GM21515 (cell line): Measurements from ENCODE around the gene ZBTB32.
A peak's percentile ranks its signal among the peaks of the same experiment; 100 is the strongest.

Experiments
- ATAC-seq: cut with Tn5 transposase; IDR thresholded peaks from one replicate; pipeline ENCODE4 v1.9.1; 2021; ENCODE audit not compliant: unreplicated experiment

The ZBTB32 gene

GRCh38 chr19:35751839-35752745 lies 47.7 kb downstream of the ZBTB32 start:
- ATAC-seq = no peak

GRCh38 chr19:35752746-35753350 lies 48.5 kb downstream of the ZBTB32 start:
- ATAC-seq = no peak

- ATAC-seq = no peak
These were observed 49.4 kb downstream of the ZBTB32 start for GRCh38 chr19:35753634-35754369.

- ATAC-seq = no peak
These were observed 50.2 kb downstream of the ZBTB32 start for GRCh38 chr19:35754370-35755130.

GRCh38 chr19:35755131-35755549 lies 50.8 kb downstream of the ZBTB32 start:
- no peak for ATAC-seq

GRCh38 chr19:35755550-35756376 lies 51.4 kb downstream of the ZBTB32 start:
- ATAC-seq = no peak

- no peak for ATAC-seq
These were observed 52.2 kb downstream of the ZBTB32 start, which contains the start of gene HSPB6 for GRCh38 chr19:35756377-35757230. Gene HSPB6, minus strand, starts transcription at chr19:35757029. Its CDS starts 21 bp downstream, at chr19:35757008.

- ATAC-seq = no peak
These were observed 52.9 kb downstream of the ZBTB32 start for GRCh38 chr19:35757231-35757748.

GRCh38 chr19:35757749-35758608 lies 53.6 kb downstream of the ZBTB32 start, which contains the start of gene PROSER3:
Gene PROSER3, plus strand, starts transcription at chr19:35758176. Its CDS starts 40 bp downstream, at chr19:35758216.
- ATAC-seq = peak; percentile 91

- no peak for ATAC-seq
These were observed 55.3 kb downstream of the ZBTB32 start for GRCh38 chr19:35759697-35760096.

- no peak for ATAC-seq
These were observed 56.5 kb downstream of the ZBTB32 start for GRCh38 chr19:35760711-35761349.

GRCh38 chr19:35764432-35765315 lies 60.3 kb downstream of the ZBTB32 start:
- ATAC-seq = no peak
